Naive thymus-derived CD4-positive, alpha-beta T cell (primary cell): ENCODE data around the gene MARCHF7. TPM values are rescaled to one million over a fixed set of nuclear protein-coding genes. Genes with fewer than 3 reads are reported as not detected.
"Not testable (repeated sequence)": the region's sequence is repeated elsewhere in the genome, so short reads cannot be mapped to it uniquely, and the experiment has no call there.

Experiments used
- ATAC-seq: fragments of 150-1000 bp; cut with Tn5 transposase; 2 replicates; pipeline ENCODE4 v1.10.0; 2021; ENCODE audit warnings: mild to moderate bottlenecking, moderate library complexity
- CTCF ChIA-PET: fragments of 350-600 bp; sonication (Branson Sonifier 250); formaldehyde crosslinking; loops from one replicate; lab custom pipeline; 2021; ENCODE audit warnings: antibody characterized with exemption; lab: Charles Lee
- POLR2A ChIA-PET: fragments of 350-600 bp; sonication (Branson Sonifier 250); formaldehyde crosslinking; loops from one replicate; lab custom pipeline; 2021; ENCODE audit warnings: antibody characterized with exemption, inconsistent platforms; lab: Charles Lee
- DNase-seq, 9 donors: peaks; one replicate each; pipeline versions ENCODE4 v3.0.0 to v3.0.0-alpha.2; 2020 to 2022; ENCODE audit warnings: mixed read lengths in 1 of 9
- H3K27ac ChIP-seq: one replicate; pipeline ENCODE4 v1.7.0; 2013; ENCODE audit warnings: mild to moderate bottlenecking, low read depth, low read length, moderate library complexity
- H3K27me3 ChIP-seq, 2 donors: one replicate each; pipeline ENCODE4 v1.7.0; 2013; ENCODE audit warnings: low read length in 2 of 2, mild to moderate bottlenecking in 2 of 2, moderate library complexity in 2 of 2; ENCODE audit not compliant: control insufficient read depth in 2 of 2, insufficient read depth in 2 of 2
- H3K36me3 ChIP-seq, 3 experiments: 1 replicate in 2 of 3; 2 replicates in 1 of 3; pipeline ENCODE4 v1.7.0; 2013; ENCODE audit warnings: low read length in 3 of 3, mild to moderate bottlenecking in 3 of 3, moderate library complexity in 1 of 3; ENCODE audit not compliant: insufficient read depth in 3 of 3, control insufficient read depth in 2 of 3
- H3K4me1 ChIP-seq, 2 donors: one replicate each; pipeline ENCODE4 v1.7.0; 2013; ENCODE audit warnings: low read length in 2 of 2, mild to moderate bottlenecking in 2 of 2, moderate library complexity in 1 of 2; ENCODE audit not compliant: control insufficient read depth in 2 of 2, insufficient read depth in 2 of 2
- H3K4me3 ChIP-seq: 2 replicates; pipeline ENCODE4 v1.7.0; 2013; ENCODE audit warnings: mild to moderate bottlenecking, low read length
- H3K9me3 ChIP-seq, 3 experiments: 1 replicate in 2 of 3; 2 replicates in 1 of 3; pipeline ENCODE4 v1.7.0; 2013; ENCODE audit warnings: low read length in 3 of 3; ENCODE audit not compliant: control insufficient read depth in 2 of 3
- H3K27ac Mint-ChIP-seq, 9 donors: one replicate each; pipeline ENCODE4 v1.8.0; 2020 to 2022; ENCODE audit warnings: mixed read lengths in 9 of 9, mild to moderate bottlenecking in 8 of 9, moderate library complexity in 5 of 9, inconsistent platforms in 2 of 9
- H3K27me3 Mint-ChIP-seq, 5 donors: one replicate each; pipeline ENCODE4 v1.8.0; 2021 to 2022; ENCODE audit warnings: mixed read lengths in 5 of 5, mild to moderate bottlenecking in 1 of 5
- H3K36me3 Mint-ChIP-seq, 5 donors: one replicate each; pipeline ENCODE4 v1.8.0; 2020 to 2022; ENCODE audit warnings: mixed read lengths in 5 of 5, mild to moderate bottlenecking in 3 of 5, inconsistent platforms in 1 of 5
- H3K4me1 Mint-ChIP-seq, 7 donors: one replicate each; pipeline ENCODE4 v1.8.0; 2020 to 2022; ENCODE audit warnings: mixed read lengths in 7 of 7, mild to moderate bottlenecking in 3 of 7, inconsistent platforms in 1 of 7
- H3K4me3 Mint-ChIP-seq, 10 donors: one replicate each; pipeline ENCODE4 v1.8.0; 2020 to 2022; ENCODE audit warnings: mild to moderate bottlenecking in 10 of 10, mixed read lengths in 10 of 10, moderate library complexity in 6 of 10, inconsistent platforms in 2 of 10
- H3K9me3 Mint-ChIP-seq, 11 donors: one replicate each; pipeline ENCODE4 v1.8.0; 2020 to 2022; ENCODE audit warnings: mixed read lengths in 11 of 11, mild to moderate bottlenecking in 4 of 11, inconsistent platforms in 1 of 11, moderate library complexity in 1 of 11
- intact Hi-C, 2 donors: fragments of 100-400 bp; cut with micrococcal nuclease; formaldehyde crosslinking; loops; one replicate each; pipeline ENCODE4 v1.15.1; 2023
- polyA plus RNA-seq, 2 donors: library from polyadenylated mRNA; unstranded; fragments of 300-500 nt; fragmentation: Illumina TruSeq; gene quantifications; one replicate each; pipeline ENCODE4 v1.2.3, GENCODE V29; 2021
- total RNA-seq, 6 experiments: library from RNA in 5 of 6; stranded (reverse) in 5 of 6; gene quantifications; 1 replicate in 5 of 6; 2 replicates in 1 of 6; pipeline ENCODE4 v1.2.3 and lab custom pipeline; 2021 to 2026

Gene MARCHF7, protein sequence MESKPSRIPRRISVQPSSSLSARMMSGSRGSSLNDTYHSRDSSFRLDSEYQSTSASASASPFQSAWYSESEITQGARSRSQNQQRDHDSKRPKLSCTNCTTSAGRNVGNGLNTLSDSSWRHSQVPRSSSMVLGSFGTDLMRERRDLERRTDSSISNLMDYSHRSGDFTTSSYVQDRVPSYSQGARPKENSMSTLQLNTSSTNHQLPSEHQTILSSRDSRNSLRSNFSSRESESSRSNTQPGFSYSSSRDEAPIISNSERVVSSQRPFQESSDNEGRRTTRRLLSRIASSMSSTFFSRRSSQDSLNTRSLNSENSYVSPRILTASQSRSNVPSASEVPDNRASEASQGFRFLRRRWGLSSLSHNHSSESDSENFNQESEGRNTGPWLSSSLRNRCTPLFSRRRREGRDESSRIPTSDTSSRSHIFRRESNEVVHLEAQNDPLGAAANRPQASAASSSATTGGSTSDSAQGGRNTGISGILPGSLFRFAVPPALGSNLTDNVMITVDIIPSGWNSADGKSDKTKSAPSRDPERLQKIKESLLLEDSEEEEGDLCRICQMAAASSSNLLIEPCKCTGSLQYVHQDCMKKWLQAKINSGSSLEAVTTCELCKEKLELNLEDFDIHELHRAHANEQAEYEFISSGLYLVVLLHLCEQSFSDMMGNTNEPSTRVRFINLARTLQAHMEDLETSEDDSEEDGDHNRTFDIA
- total RNA-seq (100 to 1,000 TPM in 2 of 5 experiments, 10 to 100 TPM in 3; 64.3 to 120 (median 80.2) TPM), polyA plus RNA-seq (100 to 1,000 TPM; 187 to 210 TPM), total RNA-seq (lab: John Stamatoyannopoulos, UW) (122 reads per million, percentile 87 among the genes with 10 or more reads in this experiment)

DNA sequence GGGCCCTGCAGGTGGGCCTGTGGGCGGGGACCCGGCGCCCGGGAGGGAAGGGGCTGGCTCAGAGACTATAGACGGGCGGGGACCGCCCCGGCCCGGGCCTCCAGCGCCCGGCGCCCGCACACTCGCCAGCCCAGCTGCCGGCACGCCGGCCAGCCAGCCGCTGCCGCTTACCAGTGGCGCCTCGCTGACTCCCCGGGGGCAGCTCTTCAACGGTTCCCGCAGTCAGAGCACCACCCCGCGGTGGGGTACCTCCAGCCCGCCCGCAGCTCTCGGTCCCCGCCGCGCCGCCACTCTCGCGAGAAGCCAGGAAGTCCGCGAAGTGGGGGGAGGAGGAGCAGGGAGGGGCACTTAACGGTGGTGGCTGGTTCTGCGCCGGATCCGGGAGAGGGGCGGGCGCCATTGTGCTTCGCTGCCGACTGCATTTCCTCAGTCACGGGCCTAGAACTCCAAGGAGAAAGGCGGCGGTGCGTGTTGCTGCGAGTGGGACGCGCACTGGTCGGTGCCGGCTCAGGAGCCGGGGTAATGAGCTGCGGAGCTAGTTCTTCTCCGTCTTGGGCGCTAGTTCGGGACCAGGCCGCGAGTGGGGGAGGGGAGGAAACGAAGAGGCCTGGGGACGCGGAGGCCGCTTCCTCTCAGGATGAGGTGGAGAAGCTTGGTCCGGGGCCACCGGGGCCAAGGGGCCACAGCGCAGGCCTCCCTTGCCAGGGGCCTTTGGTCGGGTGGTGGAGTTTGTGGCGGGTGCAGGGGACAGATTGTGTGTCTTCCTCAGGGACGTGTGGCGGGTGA is at the start of gene MARCHF7:
TSS of gene MARCHF7 (plus strand) at position 364 of the 786 bp plus-strand sequence. CDS start 16,517 bp downstream, outside the sequence.
- Mint-ChIP-seq H3K27ac (peak within 1 kb of the TSS; percentile 97 to 100 (median 99)), H3K36me3 (peaks cover 8 to 27% (median 19%) of the 10 kb centered on the region in 5 donors), H3K9me3 (peaks cover 0 to 5% (median 0%) of the 10 kb centered on the region in 11 donors), H3K4me1 (peaks cover 36 to 63% (median 50%) of the 10 kb centered on the region in 7 donors), H3K4me3 (peak within 1 kb of the TSS; percentile 95 to 100 (median 100)), H3K27me3 (no peaks in the 10 kb centered on the region)
- H3K27me3 ChIP-seq, result no peaks in the 10 kb centered on the region
- peak within 1 kb of the TSS; percentile 98 for H3K4me3 ChIP-seq
- ATAC-seq (peak; percentile 96), DNase-seq (peak; percentile 95 to 99 (median 98))
- H3K27ac ChIP-seq, result peak within 1 kb of the TSS; percentile 90
- CTCF ChIA-PET, result interaction anchor here (0.5 to 0.7 kb wide), 3 partner anchors 112 to 1688 kb away, joined by 3 read pairs; no protein-coding TSS in a partner anchor
- POLR2A ChIA-PET, result interaction anchor here (0.6 to 2.4 kb wide), 17 partner anchors 9 to 1254 kb away, joined by 3 to 21 read pairs (median 4); partner anchors contain the start of genes LY75 and WDSUB1
- intact Hi-C loops, result loop anchor here (1.0 to 10.0 kb wide), 16 partner anchors 34 to 1815 kb away; partner anchors contain the start of genes LY75 (in 2 of the 2), PSMD14 (in 2 of the 2), WDSUB1 (in 2 of the 2) and BAZ2B (in 1 of the 2)
- H3K36me3 ChIP-seq, result peaks cover 0 to 5% (median 0%) of the 10 kb centered on the region in 3 experiments
- H3K9me3 ChIP-seq, result no peaks in the 10 kb centered on the region
- peaks cover 43 to 44% of the 10 kb centered on the region in 2 donors for H3K4me1 ChIP-seq

DNA sequence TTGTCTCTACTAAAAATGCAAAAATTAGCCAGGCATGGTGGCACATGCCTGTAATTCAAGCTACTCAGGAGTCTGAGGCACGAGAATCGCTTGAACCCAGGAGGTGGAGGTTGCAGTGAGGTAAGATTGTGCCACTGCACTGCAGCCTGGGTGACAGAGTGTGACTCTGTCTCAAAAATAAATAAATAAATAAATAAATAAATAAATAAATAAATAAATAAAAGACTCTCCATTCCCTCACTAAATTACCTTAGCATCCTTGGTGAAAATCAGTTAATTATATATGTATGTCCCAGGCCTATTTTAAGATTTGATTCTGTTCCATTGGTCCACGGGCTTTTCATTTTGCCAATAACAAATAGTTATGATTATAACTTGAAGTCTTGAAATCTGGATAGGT is 44.9 kb upstream of the MARCHF7 start:
- not testable (repeated sequence) for H3K9me3 ChIP-seq

DNA sequence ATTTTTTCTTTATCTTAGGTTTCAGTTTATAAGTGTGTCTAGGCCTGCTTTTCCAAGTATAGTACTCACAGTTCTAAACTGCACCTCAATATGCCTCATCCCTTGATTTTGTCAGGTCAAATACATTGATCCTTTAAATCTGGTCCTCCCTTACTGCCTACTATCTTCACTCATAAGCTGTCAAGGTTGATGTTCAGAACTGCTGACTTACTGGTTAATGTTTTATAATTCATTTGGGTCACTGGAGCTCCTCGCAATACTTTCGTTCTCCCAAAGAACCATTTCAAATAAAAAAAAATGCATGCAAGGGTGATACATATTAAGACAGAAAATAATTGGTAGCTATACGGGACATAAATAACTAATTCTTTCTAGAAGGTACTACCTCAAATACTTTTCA is 41.3 kb upstream of the MARCHF7 start:
- Mint-ChIP-seq H3K27ac (no peak overlapping the region), H3K27me3 (no peaks in the 10 kb centered on the region), H3K4me1 (no peaks in the 10 kb centered on the region), H3K36me3 (peaks cover 0 to 32% (median 15%) of the 10 kb centered on the region in 5 donors), H3K9me3 (peaks cover 0 to 3% (median 0%) of the 10 kb centered on the region in 11 donors), H3K4me3 (no peak overlapping the region)
- no peak overlapping the region for H3K27ac ChIP-seq
- CTCF ChIA-PET, result no interaction called here
- H3K36me3 ChIP-seq, result no peaks in the 10 kb centered on the region
- intact Hi-C loops, result no loop called here
- H3K27me3 ChIP-seq, result no peaks in the 10 kb centered on the region
- ATAC-seq (no peak), DNase-seq (no peak)
- POLR2A ChIA-PET, result no interaction called here
- H3K4me1 ChIP-seq, result no peaks in the 10 kb centered on the region
- H3K4me3 ChIP-seq, result no peak overlapping the region
- no peaks in the 10 kb centered on the region for H3K9me3 ChIP-seq

More for the DNA sequence above, 44.9 kb upstream of the MARCHF7 start:
- POLR2A ChIA-PET, H3K36me3 ChIP-seq, H3K27me3 ChIP-seq, CTCF ChIA-PET, ATAC-seq, H3K27me3 Mint-ChIP-seq, intact Hi-C loops, H3K4me1 Mint-ChIP-seq, H3K4me3 Mint-ChIP-seq, H3K4me3 ChIP-seq, H3K4me1 ChIP-seq, H3K27ac ChIP-seq, H3K27ac Mint-ChIP-seq, H3K9me3 Mint-ChIP-seq, DNase-seq: not testable (repeated sequence)
- H3K36me3 Mint-ChIP-seq, result peaks cover 0 to 28% (median 8%) of the 10 kb centered on the region in 5 donors

DNA sequence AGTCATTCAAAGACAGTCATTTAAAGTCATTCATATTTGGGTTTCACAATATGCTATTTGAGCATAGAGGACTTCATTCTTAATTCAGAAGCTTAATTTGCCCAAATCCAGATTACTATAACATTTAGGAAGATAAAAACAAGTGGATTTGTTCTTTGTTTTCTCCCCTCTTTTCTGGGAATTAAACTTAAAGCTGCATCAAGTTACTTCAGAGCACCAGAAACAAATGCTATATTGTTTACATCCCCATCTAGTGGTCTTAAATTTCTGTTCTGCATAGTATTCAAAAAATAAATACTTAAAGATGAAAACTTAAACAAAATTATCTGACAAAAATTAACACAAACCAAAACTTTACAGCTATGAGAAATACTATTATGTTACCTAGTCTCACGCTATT is 34.7 kb upstream of the MARCHF7 start:
- POLR2A ChIA-PET, result no interaction called here
- DNase-seq, result no peak

DNA sequence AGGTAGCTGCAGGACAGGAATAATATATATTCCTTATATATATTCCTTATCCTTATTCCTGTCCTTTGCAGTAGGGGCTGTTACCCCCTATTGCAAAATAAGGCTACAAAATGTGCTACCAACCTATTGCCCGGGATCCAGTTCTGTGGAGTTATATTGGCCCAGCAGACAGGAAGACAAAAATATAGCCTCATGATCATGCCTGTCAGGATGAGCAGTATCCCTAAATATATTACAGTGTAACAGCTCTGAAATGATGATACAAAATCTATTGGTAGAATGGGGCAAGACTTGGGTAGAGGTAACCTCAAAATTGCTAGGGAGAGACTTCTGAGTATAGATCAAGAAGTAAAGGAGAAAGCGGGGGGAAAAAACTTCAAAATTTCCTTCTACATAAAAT is 31.6 kb upstream of the MARCHF7 start:
- H3K27me3 ChIP-seq, result no peaks in the 10 kb centered on the region
- no peaks in the 10 kb centered on the region for H3K4me1 Mint-ChIP-seq
- H3K27me3 Mint-ChIP-seq, result peaks cover 0 to 3% (median 0%) of the 10 kb centered on the region in 5 donors
- no peak overlapping the region for H3K27ac ChIP-seq
- no peak overlapping the region for H3K4me3 Mint-ChIP-seq
- ChIA-PET POLR2A (no interaction called here), CTCF (no interaction called here)
- no peaks in the 10 kb centered on the region for H3K9me3 ChIP-seq
- intact Hi-C loops, result no loop called here
- DNase-seq (no peak), ATAC-seq (no peak)
- H3K27ac Mint-ChIP-seq, result no peak overlapping the region
- no peaks in the 10 kb centered on the region for H3K9me3 Mint-ChIP-seq
- H3K36me3 ChIP-seq, result no peaks in the 10 kb centered on the region
- H3K4me3 ChIP-seq, result no peak overlapping the region
- H3K4me1 ChIP-seq, result no peaks in the 10 kb centered on the region
- peaks cover 0 to 7% (median 0%) of the 10 kb centered on the region in 5 donors for H3K36me3 Mint-ChIP-seq

More for the DNA sequence above, 34.7 kb upstream of the MARCHF7 start:
- intact Hi-C loops, result no loop called here
- Histone ChIP-seq H3K36me3 (no peaks in the 10 kb centered on the region), H3K9me3 (no peaks in the 10 kb centered on the region), H3K4me1 (no peaks in the 10 kb centered on the region), H3K27me3 (no peaks in the 10 kb centered on the region), H3K4me3 (no peak overlapping the region), H3K27ac (no peak overlapping the region)
- CTCF ChIA-PET, result no interaction called here
- H3K9me3 Mint-ChIP-seq, result no peaks in the 10 kb centered on the region
- no peaks in the 10 kb centered on the region for H3K4me1 Mint-ChIP-seq
- no peak overlapping the region for H3K4me3 Mint-ChIP-seq
- H3K36me3 Mint-ChIP-seq, result peaks cover 0 to 12% (median 4%) of the 10 kb centered on the region in 5 donors
- ATAC-seq, result no peak
- no peaks in the 10 kb centered on the region for H3K27me3 Mint-ChIP-seq
- H3K27ac Mint-ChIP-seq, result no peak overlapping the region

DNA sequence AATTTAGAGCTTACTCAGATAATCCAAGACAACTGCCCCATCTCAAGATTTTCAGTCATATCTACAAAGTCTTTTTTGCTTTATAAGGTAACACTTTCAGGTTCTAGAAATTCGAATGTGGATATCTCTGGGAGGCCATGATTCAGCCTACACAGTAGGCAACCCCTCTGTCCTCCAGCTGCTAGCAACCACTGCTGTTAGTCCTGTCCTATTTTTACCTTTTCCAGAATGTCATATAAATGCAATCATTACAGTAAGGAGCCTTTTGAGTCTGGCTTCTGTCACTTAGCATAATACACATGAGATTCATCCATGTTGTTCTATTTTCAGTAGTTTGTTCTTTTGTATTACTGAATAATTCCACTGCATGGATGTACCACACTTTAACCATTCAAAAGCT is 28.5 kb upstream of the MARCHF7 start:
- no peaks in the 10 kb centered on the region for H3K4me1 ChIP-seq
- ChIA-PET POLR2A (no interaction called here), CTCF (no interaction called here)
- no peak overlapping the region for H3K4me3 ChIP-seq
- no peak overlapping the region for H3K27ac ChIP-seq
- no peaks in the 10 kb centered on the region for H3K9me3 Mint-ChIP-seq
- DNase-seq, result no peak
- H3K36me3 ChIP-seq, result no peaks in the 10 kb centered on the region
- H3K4me1 Mint-ChIP-seq, result no peaks in the 10 kb centered on the region
- H3K27me3 ChIP-seq, result no peaks in the 10 kb centered on the region
- no peak for ATAC-seq
- intact Hi-C loops, result no loop called here
- H3K36me3 Mint-ChIP-seq, result peaks cover 0 to 5% (median 0%) of the 10 kb centered on the region in 5 donors
- no peak overlapping the region for H3K4me3 Mint-ChIP-seq
- no peaks in the 10 kb centered on the region for H3K9me3 ChIP-seq
- peaks cover 0 to 3% (median 0%) of the 10 kb centered on the region in 5 donors for H3K27me3 Mint-ChIP-seq
- no peak overlapping the region for H3K27ac Mint-ChIP-seq
